KMS-11 (cell line): ENCODE data around the gene DEDD.
A peak's percentile ranks its signal among the peaks of the same experiment; 100 is the strongest.

Experiments used
- H2AFZ ChIP-seq: fragments of 200-600 bp; sonication (generic); 2 replicates; pipeline ENCODE4 v1.6.1; 2016; ENCODE audit warnings: antibody characterized with exemption, mixed run types, low read depth
- H3K27ac ChIP-seq: fragments of 200-600 bp; sonication (generic); 2 replicates; pipeline ENCODE4 v1.6.1; 2016; ENCODE audit warnings: mild to moderate bottlenecking, mixed run types
- H3K27me3 ChIP-seq: fragments of 200-600 bp; sonication (generic); 2 replicates; pipeline ENCODE4 v1.6.1; 2017; ENCODE audit warnings: mild to moderate bottlenecking, low read depth, mixed run types, moderate library complexity; ENCODE audit not compliant: insufficient read depth
- H3K36me3 ChIP-seq: fragments of 200-600 bp; sonication (generic); 2 replicates; pipeline ENCODE4 v1.6.1; 2017; ENCODE audit warnings: mild to moderate bottlenecking, mixed run types; ENCODE audit not compliant: insufficient read depth
- H3K4me1 ChIP-seq: fragments of 200-600 bp; sonication (generic); 2 replicates; pipeline ENCODE4 v1.6.1; 2016; ENCODE audit warnings: mild to moderate bottlenecking, low read depth, mixed run types; ENCODE audit not compliant: poor library complexity, severe bottlenecking
- H3K4me2 ChIP-seq: fragments of 200-600 bp; sonication (generic); 2 replicates; pipeline ENCODE4 v1.7.0; 2016; ENCODE audit warnings: mild to moderate bottlenecking, mixed run types
- H3K4me3 ChIP-seq: fragments of 200-600 bp; sonication (generic); IDR thresholded peaks from 2 replicates; pipeline ENCODE4 v1.6.1; 2017; ENCODE audit warnings: low read depth, low read length, mixed read lengths; ENCODE audit not compliant: insufficient read depth
- H3K79me2 ChIP-seq: fragments of 200-600 bp; sonication (generic); 2 replicates; pipeline ENCODE4 v1.6.1; 2016; ENCODE audit warnings: low read depth, mixed run types; ENCODE audit not compliant: insufficient read depth
- H3K9ac ChIP-seq: fragments of 200-600 bp; sonication (generic); 2 replicates; pipeline ENCODE4 v1.6.1; 2016; ENCODE audit warnings: mild to moderate bottlenecking, mixed run types
- H4K20me1 ChIP-seq: fragments of 200-600 bp; sonication (generic); 2 replicates; pipeline ENCODE4 v1.6.1; 2016; ENCODE audit warnings: mild to moderate bottlenecking, mixed run types; ENCODE audit not compliant: insufficient read depth
- CTCF ChIP-seq: fragments of 200-600 bp; sonication (generic); conservative IDR thresholded peaks from 2 replicates; pipeline ENCODE4 v1.6.1; 2017; ENCODE audit warnings: low read depth, mild to moderate bottlenecking, antibody characterized with exemption, low read length, moderate library complexity, mixed read lengths

DEDD gene

GRCh38 chr1:161162052-161162451, 29.6 kb upstream of the DEDD start:
- H3K4me1 ChIP-seq: peaks cover 37% of the 10 kb centered on the region
- H4K20me1 ChIP-seq: no peaks in the 10 kb centered on the region
- H3K9ac ChIP-seq: no peak overlapping the region
- no peak for TF ChIP-seq CTCF
- H3K79me2 ChIP-seq: peaks cover 10% of the 10 kb centered on the region
- H3K4me2 ChIP-seq: no peak overlapping the region
- H3K27ac ChIP-seq: no peak overlapping the region
- no peak overlapping the region for H2AFZ ChIP-seq
- H3K27me3 ChIP-seq: no peaks in the 10 kb centered on the region
- H3K36me3 ChIP-seq: no peaks in the 10 kb centered on the region
- H3K4me3 ChIP-seq: no peak overlapping the region

GRCh38 chr1:161161652-161162051, 29.2 kb upstream of the DEDD start:
- Histone ChIP-seq H2AFZ (no peak overlapping the region), H4K20me1 (no peaks in the 10 kb centered on the region), H3K9ac (no peak overlapping the region), H3K27me3 (no peaks in the 10 kb centered on the region), H3K4me3 (no peak overlapping the region), H3K36me3 (no peaks in the 10 kb centered on the region), H3K4me2 (no peak overlapping the region), H3K79me2 (peaks cover 10% of the 10 kb centered on the region), H3K27ac (no peak overlapping the region), H3K4me1 (peaks cover 35% of the 10 kb centered on the region)
- no peak for TF ChIP-seq CTCF

- TF ChIP-seq CTCF: no peak
- Histone ChIP-seq H3K4me3 (no peak overlapping the region), H3K79me2 (peaks cover 13% of the 10 kb centered on the region), H3K27me3 (no peaks in the 10 kb centered on the region), H3K36me3 (no peaks in the 10 kb centered on the region), H4K20me1 (no peaks in the 10 kb centered on the region), H3K4me2 (peak overlapping the region; percentile 98), H3K4me1 (peaks cover 38% of the 10 kb centered on the region), H2AFZ (no peak overlapping the region), H3K27ac (no peak overlapping the region), H3K9ac (no peak overlapping the region)
Measured at GRCh38 chr1:161160671-161161145, 28.2 kb upstream of the DEDD start.

- no peak; the same call in 1 of the 2 replicates for TF ChIP-seq CTCF
- H3K36me3 ChIP-seq: no peaks in the 10 kb centered on the region
Measured at GRCh38 chr1:161159913-161160243, 27.4 kb upstream of the DEDD start.

More at GRCh38 chr1:161159913-161160243, 27.4 kb upstream of the DEDD start:
- Histone ChIP-seq H3K4me1 (peaks cover 38% of the 10 kb centered on the region), H3K4me3 (peak overlapping the region; percentile 99), H3K4me2 (peak overlapping the region; percentile 98), H2AFZ (peak overlapping the region; percentile 62), H4K20me1 (no peaks in the 10 kb centered on the region), H3K79me2 (peaks cover 21% of the 10 kb centered on the region), H3K27me3 (no peaks in the 10 kb centered on the region), H3K9ac (peak overlapping the region; percentile 89), H3K27ac (peak overlapping the region; percentile 46)
